PC-9 (cell line): ENCODE results near the gene ANKDD1B. TPM values are rescaled to one million over a fixed set of nuclear protein-coding genes. Genes with fewer than 3 reads are reported as not detected.

ENCODE experiments used
- BruUV-seq: library from RNA; stranded (reverse); fragments of 400-500 nt; replicated peaks from 2 replicates; lab custom pipeline; 2021; lab: Mats Ljungman, UMichigan
- CTCF ChIA-PET: fragments of 300-600 bp; sonication (Branson Sonifier 250); formaldehyde crosslinking; loops from one replicate; lab custom pipeline; 2022; ENCODE audit warnings: antibody characterized with exemption; lab: Charles Lee
- POLR2A ChIA-PET: fragments of 300-600 bp; sonication (Branson Sonifier 250); formaldehyde crosslinking; loops from one replicate; lab custom pipeline; 2022; ENCODE audit warnings: antibody characterized with exemption; ENCODE audit not compliant: unreplicated experiment; lab: Charles Lee
- DNase-seq, 2 experiments: peaks; one replicate each; pipeline versions ENCODE4 v3.0.0 to v3.0.0-alpha.2; 2015 to 2022; ENCODE audit warnings: mixed read lengths in 1 of 2
- H2AFZ ChIP-seq: fragments of 200-600 bp; sonication (generic); 2 replicates; pipeline ENCODE4 v1.8.1; 2017; ENCODE audit warnings: antibody characterized with exemption
- H3F3A ChIP-seq: fragments of 200-600 bp; sonication (generic); 2 replicates; pipeline ENCODE4 v1.8.1; 2017; ENCODE audit warnings: antibody characterized with exemption, mild to moderate bottlenecking, low read depth; ENCODE audit not compliant: insufficient read depth
- H3K27ac ChIP-seq: fragments of 200-600 bp; sonication (generic); 2 replicates; pipeline ENCODE4 v1.6.1; 2016; ENCODE audit warnings: mixed run types
- H3K27me3 ChIP-seq: fragments of 200-600 bp; sonication (generic); 2 replicates; pipeline ENCODE4 v1.6.1; 2016; ENCODE audit warnings: low read depth, mixed run types; ENCODE audit not compliant: insufficient read depth
- H3K36me3 ChIP-seq: fragments of 200-600 bp; sonication (generic); 2 replicates; pipeline ENCODE4 v1.6.1; 2016; ENCODE audit warnings: low read depth, mixed run types
- H3K4me1 ChIP-seq: fragments of 200-600 bp; sonication (generic); replicated peaks from 2 replicates; pipeline ENCODE4 v1.6.1; 2016; ENCODE audit warnings: mixed run types; ENCODE audit not compliant: insufficient read depth
- H3K4me2 ChIP-seq: fragments of 200-600 bp; sonication (generic); 2 replicates; pipeline ENCODE4 v1.6.1; 2017; ENCODE audit warnings: mixed run types
- H3K4me3 ChIP-seq: fragments of 200-600 bp; sonication (generic); 2 replicates; pipeline ENCODE4 v1.6.1; 2016; ENCODE audit warnings: mixed run types
- H3K79me2 ChIP-seq: fragments of 200-600 bp; sonication (generic); 2 replicates; pipeline ENCODE4 v1.6.1; 2017; ENCODE audit warnings: low read depth, mixed run types
- H3K9me2 ChIP-seq: fragments of 200-600 bp; sonication (generic); 2 replicates; pipeline ENCODE4 v1.8.1; 2017; ENCODE audit warnings: mild to moderate bottlenecking; ENCODE audit not compliant: insufficient read depth
- H3K9me3 ChIP-seq: fragments of 200-600 bp; sonication (generic); 2 replicates; pipeline ENCODE4 v1.8.1; 2016; ENCODE audit warnings: low read depth; ENCODE audit not compliant: insufficient read depth
- H4K20me1 ChIP-seq: fragments of 200-600 bp; sonication (generic); 2 replicates; pipeline ENCODE4 v1.8.1; 2017; ENCODE audit not compliant: insufficient read depth
- EZH2 ChIP-seq: fragments of 200-600 bp; sonication (generic); IDR thresholded peaks from 2 replicates; pipeline ENCODE4 v1.8.0; 2017; ENCODE audit warnings: antibody characterized with exemption, low read depth
- intact Hi-C: fragments of 100-400 bp; cut with micrococcal nuclease; formaldehyde crosslinking; loops from one replicate; pipeline ENCODE4 v1.10.0; 2022; ENCODE audit not compliant: unreplicated experiment
- total RNA-seq: library from RNA; stranded (reverse); gene quantifications from 2 replicates; pipeline ENCODE4 v1.2.3, GENCODE V29; 2021
- TF ChIP-seq, protein P1 (sequence below): fragments of 200-600 bp; sonication (generic); conservative IDR thresholded peaks from 2 replicates; pipeline ENCODE4 v1.6.1; 2017; ENCODE audit warnings: mixed run types, antibody characterized with exemption, mild to moderate bottlenecking, moderate library complexity

Gene ANKDD1B
- total RNA-seq, 1 experiment from 2014 or later = 0.31 TPM

DNA sequence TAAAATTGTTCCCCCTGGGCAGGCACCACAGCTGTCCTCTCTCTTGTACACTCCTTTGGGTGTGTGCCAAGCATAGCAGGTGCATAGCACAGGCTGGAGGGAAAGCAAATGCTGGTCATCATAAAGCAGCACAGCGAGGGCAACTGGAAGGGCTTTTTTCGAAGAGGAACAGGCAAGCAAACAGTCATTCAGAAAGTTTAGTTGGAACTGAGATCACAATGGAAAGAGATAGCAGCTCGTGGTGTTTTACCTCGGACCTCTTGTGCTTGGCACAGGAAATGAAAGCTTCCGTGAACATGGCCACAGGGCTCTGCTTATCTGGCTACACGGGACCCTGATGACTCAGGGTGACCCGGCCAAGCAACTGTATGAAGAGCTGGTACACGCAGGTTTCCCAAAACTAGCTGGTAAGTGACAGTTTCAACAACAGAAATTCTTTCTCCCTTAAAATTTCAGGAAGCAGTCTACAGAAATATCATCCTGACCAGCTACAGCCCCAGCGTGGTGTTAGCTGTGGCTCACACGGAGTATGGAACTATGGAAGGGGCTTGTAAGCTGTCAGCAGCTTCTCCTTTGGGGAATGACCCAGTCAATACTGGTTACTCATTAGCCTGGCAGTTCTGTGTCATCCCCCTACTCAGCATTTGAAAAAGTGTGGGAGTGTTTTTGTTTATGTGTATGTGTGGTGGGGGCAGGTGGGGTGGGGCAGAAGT lies 57.9 kb downstream of the ANKDD1B start:
- Histone ChIP-seq H3K4me3 (peak overlapping the region; percentile 31; the same call in 1 of the 2 replicates), H3K9me2 (no peaks in the 10 kb centered on the region), H3K4me2 (peak overlapping the region; percentile 73), H3K9me3 (no peaks in the 10 kb centered on the region), H3K4me1 (peaks cover 20% of the 10 kb centered on the region), H3K27ac (peak overlapping the region; percentile 28; the same call in 1 of the 2 replicates), H2AFZ (peak overlapping the region; percentile 69; the same call in 1 of the 2 replicates), H3K79me2 (no peaks in the 10 kb centered on the region), H3F3A (peaks cover 13% of the 10 kb centered on the region; the same call in 1 of the 2 replicates), H3K27me3 (no peaks in the 10 kb centered on the region), H3K36me3 (no peaks in the 10 kb centered on the region), H4K20me1 (no peaks in the 10 kb centered on the region)
- ChIA-PET CTCF (interaction anchor here (1.0 kb wide), 1 partner anchor 12 kb away, joined by 3 read pairs; no protein-coding TSS in a partner anchor), POLR2A (interaction anchor here (0.6 to 0.7 kb wide), 2 partner anchors 47 to 987 kb away, joined by 3 to 4 read pairs; no protein-coding TSS in a partner anchor)
- no peak for TF ChIP-seq EZH2
- TF ChIP-seq, protein P1, sequence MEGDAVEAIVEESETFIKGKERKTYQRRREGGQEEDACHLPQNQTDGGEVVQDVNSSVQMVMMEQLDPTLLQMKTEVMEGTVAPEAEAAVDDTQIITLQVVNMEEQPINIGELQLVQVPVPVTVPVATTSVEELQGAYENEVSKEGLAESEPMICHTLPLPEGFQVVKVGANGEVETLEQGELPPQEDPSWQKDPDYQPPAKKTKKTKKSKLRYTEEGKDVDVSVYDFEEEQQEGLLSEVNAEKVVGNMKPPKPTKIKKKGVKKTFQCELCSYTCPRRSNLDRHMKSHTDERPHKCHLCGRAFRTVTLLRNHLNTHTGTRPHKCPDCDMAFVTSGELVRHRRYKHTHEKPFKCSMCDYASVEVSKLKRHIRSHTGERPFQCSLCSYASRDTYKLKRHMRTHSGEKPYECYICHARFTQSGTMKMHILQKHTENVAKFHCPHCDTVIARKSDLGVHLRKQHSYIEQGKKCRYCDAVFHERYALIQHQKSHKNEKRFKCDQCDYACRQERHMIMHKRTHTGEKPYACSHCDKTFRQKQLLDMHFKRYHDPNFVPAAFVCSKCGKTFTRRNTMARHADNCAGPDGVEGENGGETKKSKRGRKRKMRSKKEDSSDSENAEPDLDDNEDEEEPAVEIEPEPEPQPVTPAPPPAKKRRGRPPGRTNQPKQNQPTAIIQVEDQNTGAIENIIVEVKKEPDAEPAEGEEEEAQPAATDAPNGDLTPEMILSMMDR = no peak
- BruUV-seq = no TSS peak
- DNase-seq = peak; percentile 31 to 61
- intact Hi-C loops = no loop called here

DNA sequence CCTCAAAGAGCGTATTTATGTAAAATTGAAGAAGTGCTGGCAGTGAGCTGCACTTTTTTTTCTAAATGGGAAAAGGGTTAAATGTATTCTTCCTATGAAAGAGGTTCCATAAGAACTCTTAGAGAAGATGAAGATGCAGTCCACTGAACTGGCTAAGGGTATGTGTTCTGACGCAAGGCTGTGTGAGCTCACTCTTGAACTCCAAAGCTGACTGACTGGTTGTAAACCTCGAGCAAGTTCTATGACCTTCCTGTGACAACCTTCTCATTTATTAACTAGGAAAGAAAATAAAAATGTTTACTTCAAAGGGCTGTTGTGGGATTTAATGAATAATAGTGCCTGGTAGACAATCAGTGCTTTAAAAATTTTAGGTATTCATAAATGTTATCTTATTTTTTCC lies 59.3 kb downstream of the ANKDD1B start:
- Histone ChIP-seq H3K27me3 (no peaks in the 10 kb centered on the region), H3K4me1 (peaks cover 20% of the 10 kb centered on the region), H4K20me1 (no peaks in the 10 kb centered on the region), H3K79me2 (no peaks in the 10 kb centered on the region), H3K4me2 (no peak overlapping the region), H3K9me2 (no peaks in the 10 kb centered on the region), H3K36me3 (no peaks in the 10 kb centered on the region), H3K4me3 (no peak overlapping the region), H3F3A (peaks cover 13% of the 10 kb centered on the region; the same call in 1 of the 2 replicates), H3K27ac (no peak overlapping the region), H3K9me3 (no peaks in the 10 kb centered on the region), H2AFZ (no peak overlapping the region)
- no TSS peak for BruUV-seq
- no peak for DNase-seq
- intact Hi-C loops = no loop called here
- TF ChIP-seq EZH2 = no peak
- TF ChIP-seq, protein P1 = no peak
- ChIA-PET CTCF (no interaction called here), POLR2A (no interaction called here)

DNA sequence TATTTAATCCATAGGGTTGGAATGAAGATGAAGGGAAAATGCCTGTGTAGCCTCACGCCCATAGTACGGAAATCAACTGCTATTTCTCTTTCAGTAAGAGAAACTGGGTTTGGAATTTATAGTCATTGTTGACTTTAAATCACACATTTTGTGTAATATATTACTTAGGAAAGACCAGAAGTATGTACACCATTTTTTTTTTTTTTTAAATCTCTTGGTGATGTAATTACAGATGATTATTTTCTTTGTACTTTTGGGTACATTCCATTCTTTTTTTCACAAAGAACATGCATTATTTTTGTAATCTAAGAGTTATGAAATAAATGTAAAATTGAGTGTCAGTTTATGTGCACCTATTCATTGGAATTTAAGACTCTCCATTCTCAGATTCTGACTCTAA lies 60.3 kb downstream of the ANKDD1B start:
- H3K27me3 ChIP-seq = no peaks in the 10 kb centered on the region
- POLR2A ChIA-PET = no interaction called here
- BruUV-seq = no TSS peak
- no peaks in the 10 kb centered on the region for H4K20me1 ChIP-seq
- H2AFZ ChIP-seq = no peak overlapping the region
- no peak overlapping the region for H3K4me2 ChIP-seq
- H3F3A ChIP-seq = peaks cover 13% of the 10 kb centered on the region; the same call in 1 of the 2 replicates
- no peaks in the 10 kb centered on the region for H3K36me3 ChIP-seq
- DNase-seq = no peak
- intact Hi-C loops = no loop called here
- H3K9me2 ChIP-seq = no peaks in the 10 kb centered on the region
- H3K9me3 ChIP-seq = no peaks in the 10 kb centered on the region
- H3K4me3 ChIP-seq = no peak overlapping the region
- H3K4me1 ChIP-seq = peaks cover 20% of the 10 kb centered on the region
- no peak overlapping the region for H3K27ac ChIP-seq
- CTCF ChIA-PET = no interaction called here
- TF ChIP-seq, protein P1 = no peak
- TF ChIP-seq EZH2 = no peak
- no peaks in the 10 kb centered on the region for H3K79me2 ChIP-seq
